HG03460 (cell line): ENCODE measurements around the gene MRPL22.
A peak's percentile ranks its signal among the peaks of the same experiment; 100 is the strongest.
"Not testable (repeated sequence)": the region's sequence is repeated elsewhere in the genome, so short reads cannot be mapped to it uniquely, and the experiment has no call there.

Experiments used
- ATAC-seq: cut with Tn5 transposase; IDR thresholded peaks from one replicate; pipeline ENCODE4 v1.9.1; 2021; ENCODE audit not compliant: unreplicated experiment

Gene MRPL22

DNA sequence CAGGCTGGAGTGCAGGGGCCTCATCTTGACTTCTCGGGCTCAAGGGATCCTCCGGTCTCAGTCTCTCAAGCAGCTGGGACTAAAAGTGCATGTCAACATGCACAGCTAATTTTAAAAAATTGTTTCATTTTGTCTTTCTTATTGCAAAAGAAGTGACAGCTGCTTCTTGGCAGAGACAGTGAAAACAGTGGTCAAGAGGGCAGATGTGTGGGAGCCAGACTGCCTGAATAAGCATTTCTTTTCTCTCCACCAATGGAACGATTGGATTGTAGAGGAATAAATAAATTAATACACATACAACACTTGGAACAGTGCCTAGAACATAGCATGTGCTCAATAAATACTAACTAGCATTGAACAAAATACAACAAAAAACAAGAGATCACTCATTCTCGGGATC is 45.3 kb downstream of the MRPL22 start:
- ATAC-seq: no peak

DNA sequence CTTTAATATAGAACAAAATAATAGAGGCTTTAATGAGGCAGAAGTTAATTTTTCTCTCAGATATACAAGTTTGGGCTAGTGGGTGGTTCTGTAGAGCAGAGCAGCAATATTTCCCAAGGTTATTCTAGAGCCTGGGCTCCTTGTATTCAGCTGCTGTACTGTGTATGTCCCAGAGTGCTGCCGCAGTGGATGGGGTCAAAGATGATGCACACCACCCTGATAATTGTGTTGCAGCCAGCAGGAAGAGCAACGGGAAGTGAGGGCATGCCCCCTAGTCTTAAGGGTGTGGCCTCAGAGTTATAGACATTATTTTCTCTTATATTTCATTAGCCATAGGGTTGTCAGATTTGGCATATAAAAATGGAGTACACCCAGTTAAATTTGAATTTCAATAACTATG is 48.8 kb downstream of the MRPL22 start:
- ATAC-seq: no peak

DNA sequence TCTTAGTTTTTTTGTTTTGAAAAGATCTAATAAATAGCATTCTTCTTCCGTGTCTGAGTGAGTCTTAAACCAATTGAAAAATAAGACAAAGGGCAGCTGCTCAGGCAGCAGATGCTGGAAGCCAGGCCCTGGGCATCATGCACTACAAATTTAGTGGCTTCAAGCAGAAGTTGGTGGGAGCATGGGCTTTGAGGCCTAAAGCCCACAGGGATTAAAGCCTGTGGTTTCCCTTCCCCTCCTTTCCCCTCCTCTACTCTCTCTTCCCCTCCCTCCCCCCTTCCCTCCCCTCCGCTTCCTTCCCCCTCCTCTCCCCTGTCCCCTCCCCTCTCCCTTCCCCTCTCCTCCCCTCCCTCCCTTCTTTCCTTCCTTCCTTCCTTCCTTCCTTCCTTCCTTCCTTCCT is 52.6 kb downstream of the MRPL22 start:
- no peak for ATAC-seq

DNA sequence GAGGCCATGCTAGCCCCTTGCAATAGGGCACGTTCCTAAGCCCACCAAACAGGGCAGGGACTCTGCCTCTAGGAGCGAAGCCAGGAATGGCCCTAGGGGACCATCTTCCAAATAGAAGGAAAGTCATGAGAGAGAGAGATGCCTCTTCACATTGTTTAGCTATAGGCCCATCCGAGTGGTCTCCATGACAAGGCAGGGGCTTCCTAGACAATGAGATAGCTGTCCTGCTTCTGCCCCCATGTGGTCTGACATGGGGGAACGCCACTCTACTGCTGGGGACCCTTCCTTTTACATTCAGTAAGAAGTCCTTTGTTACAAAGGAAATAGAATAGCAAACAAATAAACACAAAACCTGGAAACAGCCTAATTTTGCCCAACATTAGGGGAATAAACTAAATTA is 54.8 kb downstream of the MRPL22 start:
- ATAC-seq: no peak

DNA sequence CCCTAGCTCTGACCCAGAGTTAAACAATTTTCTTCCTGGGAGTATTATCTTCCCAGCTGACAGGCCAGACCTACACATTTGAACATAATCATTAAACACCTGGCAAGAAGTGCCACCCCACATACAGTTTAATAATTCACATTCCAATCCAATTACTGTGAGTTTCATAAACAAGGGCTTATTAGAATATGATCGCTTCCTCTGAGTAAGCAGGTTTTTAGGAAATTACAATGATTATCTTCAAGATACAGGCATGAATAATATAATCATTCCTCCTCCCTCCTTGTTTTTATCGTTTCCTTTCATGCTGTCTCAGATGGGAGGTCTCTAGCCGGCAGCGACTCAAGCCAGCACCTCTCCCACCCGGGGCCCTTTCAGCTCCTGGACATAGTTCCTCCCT is 56.9 kb downstream of the MRPL22 start:
- ATAC-seq: no peak

DNA sequence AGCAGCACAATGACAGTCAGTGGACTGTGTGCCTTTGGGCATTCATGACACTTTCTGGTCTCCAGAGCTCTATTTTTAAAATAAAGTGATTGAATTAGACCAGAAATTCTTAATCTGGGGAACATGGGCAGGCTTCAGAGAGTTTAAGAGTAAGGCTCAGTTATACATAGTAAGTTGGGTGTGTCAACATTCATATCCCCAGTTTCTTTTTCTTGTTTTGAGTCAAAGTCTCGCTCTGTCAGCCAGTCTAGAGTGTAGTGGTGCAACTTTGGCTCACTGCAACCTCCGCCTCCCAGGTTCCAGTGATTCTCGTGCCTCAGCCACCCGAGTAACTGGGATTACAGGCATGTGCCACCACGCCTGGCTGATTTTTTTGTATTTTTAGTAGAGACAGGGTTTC is 59.0 kb downstream of the MRPL22 start:
- no peak for ATAC-seq

DNA sequence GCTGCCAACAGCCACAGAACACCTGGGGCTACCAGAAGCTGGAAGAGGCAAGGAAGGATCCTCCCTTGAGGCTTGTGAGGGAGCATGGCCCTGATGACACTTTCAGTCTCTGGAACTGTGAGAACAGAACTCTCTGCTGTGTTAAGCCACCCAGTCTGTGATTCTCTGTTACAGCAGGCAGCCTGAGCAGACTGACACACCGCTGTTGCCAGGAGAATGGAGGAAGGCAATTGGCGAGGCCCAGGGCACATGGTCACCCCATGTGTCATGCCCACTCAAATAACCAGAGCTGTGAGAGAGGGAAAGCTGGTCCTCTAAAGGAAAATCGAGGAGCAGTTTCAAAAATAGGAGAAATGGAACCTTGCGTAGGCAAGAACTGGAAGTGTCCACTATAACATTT is 60.6 kb downstream of the MRPL22 start:
- ATAC-seq: no peak

DNA sequence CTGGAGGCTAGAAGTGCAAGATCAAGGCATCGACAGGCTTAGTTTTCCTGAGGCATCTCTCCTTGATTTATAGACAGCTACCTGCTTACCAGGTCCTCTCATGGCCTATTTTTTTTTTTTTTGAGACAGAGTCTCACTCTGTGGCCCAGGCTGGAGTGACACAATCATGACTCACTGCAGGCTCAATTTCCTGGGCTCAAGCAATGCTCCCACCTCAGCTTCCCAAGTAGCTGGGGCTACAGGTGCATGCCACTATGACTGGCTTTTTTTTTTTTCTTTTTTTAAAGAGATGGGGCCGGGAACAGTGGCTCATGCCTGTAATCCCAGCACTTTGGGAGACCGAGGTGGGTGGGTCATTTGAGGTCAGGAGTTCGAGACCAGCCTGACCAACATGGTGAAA is 61.8 kb downstream of the MRPL22 start:
- not testable (repeated sequence) for ATAC-seq

DNA sequence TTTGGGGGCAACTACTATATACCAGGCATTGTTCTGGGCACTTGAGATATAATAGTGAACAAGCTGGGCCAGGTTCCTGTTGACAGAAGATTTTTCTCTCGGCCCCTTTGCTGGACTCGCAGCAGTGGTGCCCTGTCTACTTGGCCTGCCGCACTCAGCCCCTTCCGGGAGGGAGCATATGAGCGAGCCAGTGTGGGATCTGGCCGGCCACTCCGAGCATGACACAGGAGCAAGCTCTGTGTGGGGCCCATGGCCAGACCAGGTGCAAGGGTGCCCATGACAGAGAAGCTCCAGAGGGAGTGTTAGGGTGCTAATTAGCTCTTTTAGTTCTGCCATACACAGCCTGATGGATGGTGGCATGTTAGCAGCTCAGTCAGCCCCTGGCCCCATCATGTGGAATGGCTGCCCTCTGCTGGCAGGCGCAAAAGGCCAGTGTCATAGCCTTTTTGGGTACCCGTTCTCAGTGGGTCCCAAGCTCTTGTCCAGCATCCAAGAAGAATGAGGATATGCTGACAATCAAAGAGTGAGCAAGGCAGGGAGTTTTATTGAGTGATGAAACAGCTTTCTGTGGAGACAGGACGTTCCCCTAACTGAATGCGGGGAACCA is 63.4 kb downstream of the MRPL22 start:
- ATAC-seq: no peak

DNA sequence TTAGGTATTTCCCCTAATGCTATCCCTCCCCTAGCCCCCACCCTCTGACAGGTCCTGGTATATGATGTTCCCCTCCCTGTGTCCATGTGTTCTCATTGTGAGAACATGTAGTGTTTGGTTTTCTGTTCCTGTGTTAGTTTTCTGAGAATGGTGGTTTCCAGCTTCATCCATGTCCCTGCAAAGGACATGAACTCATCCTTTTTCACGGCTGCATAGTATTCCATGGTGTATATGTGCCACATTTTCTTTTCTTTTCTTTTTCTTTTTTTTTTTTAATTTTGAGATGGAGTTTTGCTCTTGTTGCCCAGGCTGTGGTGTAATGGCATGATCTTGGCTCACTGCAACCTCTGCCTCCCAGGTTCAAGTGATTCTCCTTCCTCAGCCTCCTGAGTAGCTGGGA is 65.4 kb downstream of the MRPL22 start:
- not testable (repeated sequence) for ATAC-seq

DNA sequence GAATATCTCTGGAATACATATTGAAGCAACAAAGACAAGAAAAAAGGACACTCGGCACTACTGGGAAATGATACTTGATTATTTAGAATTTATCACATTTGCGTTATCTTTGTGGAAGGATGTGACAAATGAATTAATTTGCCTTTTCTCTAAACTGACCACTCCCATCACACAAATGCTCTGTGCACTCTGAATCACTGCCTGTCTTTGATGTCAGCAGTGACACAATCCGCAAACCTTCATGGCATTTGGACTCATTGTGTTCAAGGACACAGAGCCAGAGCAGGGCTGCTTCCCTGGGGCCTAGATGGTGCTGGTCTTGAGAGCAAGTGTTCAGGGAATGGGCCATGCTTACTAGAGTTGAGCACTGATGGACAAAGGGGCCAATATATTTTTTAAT is 67.8 kb downstream of the MRPL22 start:
- no peak for ATAC-seq

DNA sequence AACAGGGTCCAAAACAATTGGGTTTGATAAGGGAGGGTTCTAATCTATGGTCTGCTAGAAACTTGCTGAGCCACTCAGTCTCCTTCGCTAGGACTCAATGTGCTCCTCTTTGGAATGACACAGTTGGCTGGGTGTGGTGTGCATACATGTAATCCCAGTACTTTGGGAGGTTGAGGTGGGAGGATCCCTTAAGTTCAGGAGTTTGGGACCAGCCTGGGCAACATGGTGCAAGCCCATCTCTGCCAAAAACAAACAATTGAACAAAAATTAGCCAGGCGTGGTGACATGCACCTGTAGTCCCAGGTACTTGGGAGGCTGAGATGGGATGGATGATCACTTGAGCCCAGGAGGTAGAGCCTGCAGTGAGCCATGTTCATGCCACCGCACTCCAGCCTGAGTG is 70.0 kb downstream of the MRPL22 start:
- ATAC-seq: no peak

DNA sequence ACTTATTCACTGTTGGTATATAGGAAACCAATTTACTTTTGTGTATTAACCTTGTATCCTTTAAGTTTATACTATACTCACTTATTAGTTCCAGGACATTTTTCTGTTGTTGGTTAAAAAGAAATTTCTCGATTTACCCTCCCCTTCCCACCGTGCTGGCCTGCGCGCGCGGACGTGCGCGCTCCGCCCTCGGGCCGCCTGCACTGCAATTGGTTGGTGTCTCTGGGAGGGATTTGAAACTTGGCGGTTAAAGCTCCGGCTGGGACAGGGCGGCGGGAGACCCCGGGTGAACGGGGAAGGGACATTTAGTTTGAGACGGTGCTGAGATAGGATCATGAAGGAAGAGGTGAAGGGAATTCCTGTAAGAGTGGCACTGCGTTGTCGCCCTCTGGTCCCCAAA is 72.7 kb downstream of the MRPL22 start, which contains the start of gene KIF4B:
Gene KIF4B (plus strand): TSS at position 230 of the 400 bp plus-strand sequence. CDS start 105 bp downstream, at position 335.
- ATAC-seq: no peak

DNA sequence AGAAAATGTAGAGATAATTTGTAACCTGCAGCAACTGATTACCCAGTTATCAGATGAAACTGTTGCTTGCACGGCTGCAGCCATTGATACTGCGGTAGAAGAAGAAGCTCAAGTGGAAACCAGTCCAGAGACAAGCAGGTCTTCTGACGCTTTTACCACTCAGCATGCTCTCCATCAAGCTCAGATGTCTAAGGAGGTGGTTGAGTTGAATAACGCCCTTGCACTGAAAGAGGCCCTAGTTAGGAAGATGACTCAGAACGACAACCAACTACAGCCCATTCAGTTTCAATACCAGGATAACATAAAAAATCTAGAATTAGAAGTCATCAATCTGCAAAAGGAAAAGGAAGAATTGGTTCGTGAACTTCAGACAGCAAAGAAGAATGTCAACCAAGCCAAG is 74.4 kb downstream of the MRPL22 start:
- ATAC-seq: no peak

DNA sequence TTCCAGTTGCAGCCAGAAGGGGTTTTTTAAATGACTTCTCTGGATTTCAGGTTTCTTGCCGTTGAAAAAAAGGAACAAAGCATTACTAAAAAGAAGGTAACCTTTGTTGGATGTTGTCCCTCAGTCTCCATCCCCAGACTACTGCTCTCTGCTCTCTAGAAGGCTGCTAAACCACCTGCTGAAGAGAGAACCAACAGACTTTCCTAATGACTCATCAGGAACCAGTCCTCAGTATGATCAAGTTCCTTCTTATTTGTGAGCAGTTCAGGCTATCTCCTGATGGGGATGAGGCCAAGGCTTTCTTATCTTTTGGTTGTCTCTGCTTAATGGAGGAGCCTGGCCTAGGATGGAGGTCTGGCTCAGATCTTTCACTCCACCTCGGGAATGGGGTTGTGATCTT is 76.7 kb downstream of the MRPL22 start:
- ATAC-seq: peak; percentile 92
